A673 (cell line): ENCODE measurements around the gene KRT79. TPM values are rescaled to one million over a fixed set of nuclear protein-coding genes. Genes with fewer than 3 reads are reported as not detected.

Source experiments
- BruUV-seq: library from RNA; stranded (reverse); fragments of 400-500 nt; replicated peaks from 2 replicates; lab custom pipeline; 2021; lab: Mats Ljungman, UMichigan
- CTCF ChIA-PET: fragments of 300-600 bp; sonication (Branson Sonifier 250); formaldehyde crosslinking; loops from one replicate; lab custom pipeline; 2022; ENCODE audit warnings: antibody characterized with exemption; lab: Charles Lee
- POLR2A ChIA-PET: fragments of 300-600 bp; sonication (Branson Sonifier 250); formaldehyde crosslinking; loops from one replicate; lab custom pipeline; 2022; ENCODE audit warnings: antibody characterized with exemption; ENCODE audit not compliant: low non-redundant PET; lab: Charles Lee
- DNase-seq: peaks from one replicate; pipeline ENCODE4 v3.0.0-alpha.2; 2015; ENCODE audit warnings: low spot score
- H3K27ac ChIP-seq: fragments of 200-600 bp; sonication (generic); 2 replicates; pipeline ENCODE4 v1.5.1; 2016; ENCODE audit warnings: mixed run types, low read depth, mild to moderate bottlenecking, mixed read lengths, antibody characterized with exemption, low read length; ENCODE audit not compliant: poor library complexity, severe bottlenecking
- H3K27me3 ChIP-seq: fragments of 200-600 bp; sonication (generic); replicated peaks from 2 replicates; pipeline ENCODE4 v1.6.1; 2017; ENCODE audit warnings: mixed run types, low read depth, mild to moderate bottlenecking, mixed read lengths, antibody characterized with exemption, low read length; ENCODE audit not compliant: insufficient read depth, poor library complexity
- H3K36me3 ChIP-seq: fragments of 200-600 bp; sonication (generic); 2 replicates; pipeline ENCODE4 v1.6.1; 2016; ENCODE audit warnings: mixed run types, mild to moderate bottlenecking, mixed read lengths, antibody characterized with exemption, low read length; ENCODE audit not compliant: insufficient read depth, poor library complexity, severe bottlenecking
- H3K4me1 ChIP-seq: fragments of 200-600 bp; sonication (generic); 2 replicates; pipeline ENCODE4 v1.6.1; 2017; ENCODE audit warnings: mixed run types, mild to moderate bottlenecking, mixed read lengths, antibody characterized with exemption, low read length; ENCODE audit not compliant: insufficient read depth, poor library complexity, severe bottlenecking
- H3K4me3 ChIP-seq: fragments of 200-600 bp; sonication (generic); 2 replicates; pipeline ENCODE4 v1.5.1; 2016; ENCODE audit warnings: low read depth, mixed run types, mild to moderate bottlenecking, mixed read lengths, low read length; ENCODE audit not compliant: poor library complexity, severe bottlenecking
- H3K9me3 ChIP-seq: fragments of 200-600 bp; sonication (generic); 2 replicates; pipeline ENCODE4 v1.6.1; 2016; ENCODE audit warnings: mixed run types, low read depth, mild to moderate bottlenecking, mixed read lengths, antibody characterized with exemption, low read length; ENCODE audit not compliant: poor library complexity, severe bottlenecking
- EZH2 ChIP-seq: fragments of 200-600 bp; sonication (generic); IDR thresholded peaks from 2 replicates; pipeline ENCODE4 v1.6.1; 2017; ENCODE audit warnings: borderline replicate concordance, low read depth, mild to moderate bottlenecking, mixed read lengths, antibody characterized with exemption, low read length; ENCODE audit not compliant: poor library complexity, severe bottlenecking
- intact Hi-C: fragments of 100-400 bp; cut with micrococcal nuclease; formaldehyde crosslinking; loops from one replicate; pipeline ENCODE4 v1.10.0; 2022; ENCODE audit not compliant: unreplicated experiment
- total RNA-seq: library from RNA; stranded (reverse); gene quantifications from 2 replicates; pipeline ENCODE4 v1.2.3, GENCODE V29; 2021
- TF ChIP-seq, protein P1 (sequence below): fragments of 300-800, 200-600 bp; sonication (generic); conservative IDR thresholded peaks from 2 replicates; pipeline ENCODE4 v1.5.1; 2017; ENCODE audit warnings: low read depth, mild to moderate bottlenecking, antibody characterized with exemption, low read length, moderate library complexity, mixed read lengths

Gene KRT79
- total RNA-seq, 1 experiment from 2014 or later: not detected

DNA sequence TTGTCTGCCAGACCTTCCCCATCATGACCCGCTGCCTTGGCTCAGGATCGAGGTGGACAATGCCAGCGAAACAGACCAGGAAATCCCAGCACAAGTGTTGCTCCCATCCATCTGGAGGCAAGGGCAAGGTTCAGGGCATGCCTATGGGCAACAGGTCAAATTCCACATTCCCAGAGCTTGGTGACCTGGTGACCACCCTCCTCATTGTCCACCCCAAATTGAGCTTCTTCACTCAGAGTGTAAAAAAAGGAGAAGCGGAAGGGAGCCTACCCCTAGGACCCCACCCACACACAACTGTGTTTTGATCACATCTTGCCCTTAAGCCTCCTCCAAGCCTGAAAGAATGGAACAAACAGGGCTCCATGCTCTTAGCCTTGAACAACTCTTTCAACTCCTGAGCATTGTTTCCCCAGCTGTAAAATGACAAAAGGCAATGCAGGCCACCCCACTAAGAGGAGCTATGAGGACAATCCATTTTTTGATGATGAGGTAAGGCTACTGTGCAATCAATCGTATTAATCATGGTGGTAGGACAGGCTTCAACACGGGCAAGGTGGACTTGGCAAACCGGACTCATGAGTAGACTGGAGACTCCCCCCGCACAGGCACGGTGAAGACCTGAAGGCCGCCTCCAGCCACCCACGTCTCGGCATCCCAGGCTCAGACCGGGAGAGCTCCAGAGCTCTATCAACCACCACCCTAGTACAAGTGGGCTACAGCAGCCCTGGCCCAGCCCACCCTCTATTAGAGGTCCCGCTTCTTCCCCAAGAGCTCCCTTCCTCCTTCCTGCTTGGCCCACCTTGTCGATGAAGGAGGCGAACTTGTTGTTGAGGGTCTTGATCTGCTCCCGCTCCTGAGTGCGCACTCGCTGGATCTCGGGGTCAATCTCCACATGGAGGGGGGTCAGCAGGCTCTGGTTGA lies 866 bp downstream of the KRT79 start:
- Histone ChIP-seq H3K4me1 (no peaks in the 10 kb centered on the region), H3K9me3 (no peaks in the 10 kb centered on the region), H3K36me3 (no peaks in the 10 kb centered on the region), H3K4me3 (no peak overlapping the region), H3K27ac (no peak overlapping the region), H3K27me3 (no peaks in the 10 kb centered on the region)
- DNase-seq: no peak
- intact Hi-C loops: no loop called here
- no TSS peak for BruUV-seq
- POLR2A ChIA-PET: no interaction called here
- CTCF ChIA-PET: interaction anchor here (0.5 kb wide), 1 partner anchor 141 kb away, joined by 3 read pairs; no protein-coding TSS in a partner anchor
- no peak for TF ChIP-seq EZH2

DNA sequence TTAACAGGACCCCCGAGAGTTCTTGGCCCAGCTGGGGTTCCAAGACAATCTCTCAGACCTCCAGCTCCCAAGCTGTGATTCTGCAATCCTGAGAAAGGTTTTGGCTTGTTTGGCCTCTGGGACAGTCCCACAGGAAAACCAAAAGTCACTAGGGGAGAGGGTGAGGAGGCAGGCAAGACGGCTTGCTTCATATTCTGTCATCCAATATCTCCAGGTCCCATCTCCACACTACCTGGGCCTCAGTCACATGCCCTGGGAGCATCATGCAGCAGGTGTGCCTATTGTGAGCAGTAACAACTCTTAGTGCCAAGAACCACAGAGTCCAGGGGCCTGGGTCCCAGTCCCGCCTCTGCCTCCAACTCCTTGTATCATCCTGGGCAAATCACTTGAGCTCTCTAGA lies 1.7 kb downstream of the KRT79 start:
- TF ChIP-seq, protein P1, sequence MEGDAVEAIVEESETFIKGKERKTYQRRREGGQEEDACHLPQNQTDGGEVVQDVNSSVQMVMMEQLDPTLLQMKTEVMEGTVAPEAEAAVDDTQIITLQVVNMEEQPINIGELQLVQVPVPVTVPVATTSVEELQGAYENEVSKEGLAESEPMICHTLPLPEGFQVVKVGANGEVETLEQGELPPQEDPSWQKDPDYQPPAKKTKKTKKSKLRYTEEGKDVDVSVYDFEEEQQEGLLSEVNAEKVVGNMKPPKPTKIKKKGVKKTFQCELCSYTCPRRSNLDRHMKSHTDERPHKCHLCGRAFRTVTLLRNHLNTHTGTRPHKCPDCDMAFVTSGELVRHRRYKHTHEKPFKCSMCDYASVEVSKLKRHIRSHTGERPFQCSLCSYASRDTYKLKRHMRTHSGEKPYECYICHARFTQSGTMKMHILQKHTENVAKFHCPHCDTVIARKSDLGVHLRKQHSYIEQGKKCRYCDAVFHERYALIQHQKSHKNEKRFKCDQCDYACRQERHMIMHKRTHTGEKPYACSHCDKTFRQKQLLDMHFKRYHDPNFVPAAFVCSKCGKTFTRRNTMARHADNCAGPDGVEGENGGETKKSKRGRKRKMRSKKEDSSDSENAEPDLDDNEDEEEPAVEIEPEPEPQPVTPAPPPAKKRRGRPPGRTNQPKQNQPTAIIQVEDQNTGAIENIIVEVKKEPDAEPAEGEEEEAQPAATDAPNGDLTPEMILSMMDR: no peak
- TF ChIP-seq EZH2: no peak
- no peak overlapping the region for H3K27ac ChIP-seq
- no TSS peak for BruUV-seq
- no peak overlapping the region for H3K4me3 ChIP-seq
- ChIA-PET CTCF (no interaction called here), POLR2A (no interaction called here)
- no peaks in the 10 kb centered on the region for H3K9me3 ChIP-seq
- no peaks in the 10 kb centered on the region for H3K36me3 ChIP-seq
- intact Hi-C loops: no loop called here
- no peaks in the 10 kb centered on the region for H3K4me1 ChIP-seq
- no peaks in the 10 kb centered on the region for H3K27me3 ChIP-seq
- DNase-seq: no peak

DNA sequence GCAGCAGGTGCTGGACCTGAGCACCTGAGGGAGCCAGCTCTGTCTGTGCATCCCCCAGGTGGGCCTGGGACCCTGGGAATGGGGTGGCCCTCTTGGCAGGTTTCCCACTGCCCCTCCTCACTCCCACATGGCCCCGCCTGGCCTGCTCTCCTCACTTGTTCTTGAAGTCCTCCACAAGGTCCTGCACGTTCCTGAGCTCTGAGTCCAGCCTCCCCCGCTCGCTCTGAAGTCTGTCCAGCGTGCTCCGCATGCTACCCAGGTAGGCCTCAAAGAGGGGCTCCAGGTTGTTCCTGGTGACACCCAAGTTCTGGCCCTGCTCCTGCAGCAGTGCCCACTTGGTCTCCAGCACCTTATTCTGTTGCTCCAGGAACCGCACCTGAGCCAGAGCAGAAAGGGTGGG lies 2.9 kb downstream of the KRT79 start:
- ChIA-PET POLR2A (no interaction called here), CTCF (no interaction called here)
- intact Hi-C loops: no loop called here
- H3K4me3 ChIP-seq: no peak overlapping the region
- H3K9me3 ChIP-seq: no peaks in the 10 kb centered on the region
- H3K27ac ChIP-seq: no peak overlapping the region
- no peak for DNase-seq
- TF ChIP-seq EZH2: no peak
- TF ChIP-seq, protein P1: no peak
- H3K36me3 ChIP-seq: no peaks in the 10 kb centered on the region
- no peaks in the 10 kb centered on the region for H3K4me1 ChIP-seq
- no peaks in the 10 kb centered on the region for H3K27me3 ChIP-seq
- BruUV-seq: no TSS peak
